Measurements from ENCODE around the gene ANKRD17. TPM values are rescaled to one million over a fixed set of nuclear protein-coding genes. Genes with fewer than 3 reads are reported as not detected.
A peak's percentile ranks its signal among the peaks of the same experiment; 100 is the strongest.
"Not testable (repeated sequence)": the region's sequence is repeated elsewhere in the genome, so short reads cannot be mapped to it uniquely, and the experiment has no call there.

ANKRD17 gene
- total RNA-seq, 2 donors from 2014 or later = 43.9 to 50.9 TPM

- Mint-ChIP-seq H3K27me3 (ENCODE audit: low read depth) (no peaks in the 10 kb centered on the region), H3K4me3 (no peak overlapping the region), H3K4me1 (ENCODE audit: low read depth) (peaks cover 39% of the 10 kb centered on the region), H3K9me3 (peaks cover 0 to 2% of the 10 kb centered on the region in 2 donors), H3K36me3 (ENCODE audit: insufficient read depth in 2 of 2) (peaks cover 10 to 34% of the 10 kb centered on the region in 2 donors), H3K27ac (peak overlapping the region; percentile 2)
- no peak for ATAC-seq (replicated peaks in 1 of 2)
- no peak for DNase-seq
Observed at GRCh38 chr4:73237044-73237443, 21.6 kb downstream of the ANKRD17 start.

- no peak overlapping the region for H3K4me3 Mint-ChIP-seq
- peaks cover 43% of the 10 kb centered on the region for H3K4me1 Mint-ChIP-seq (ENCODE audit: low read depth)
- H3K27ac Mint-ChIP-seq = no peak overlapping the region
- peaks cover 2% of the 10 kb centered on the region in 2 donors for H3K9me3 Mint-ChIP-seq
- peaks cover 12 to 39% of the 10 kb centered on the region in 2 donors for H3K36me3 Mint-ChIP-seq (ENCODE audit: insufficient read depth in 2 of 2)
- ATAC-seq (replicated peaks in 1 of 2) = no peak
- DNase-seq = no peak
- no peaks in the 10 kb centered on the region for H3K27me3 Mint-ChIP-seq (ENCODE audit: low read depth)
Observed at GRCh38 chr4:73236151-73236550, 22.4 kb downstream of the ANKRD17 start.

DNA sequence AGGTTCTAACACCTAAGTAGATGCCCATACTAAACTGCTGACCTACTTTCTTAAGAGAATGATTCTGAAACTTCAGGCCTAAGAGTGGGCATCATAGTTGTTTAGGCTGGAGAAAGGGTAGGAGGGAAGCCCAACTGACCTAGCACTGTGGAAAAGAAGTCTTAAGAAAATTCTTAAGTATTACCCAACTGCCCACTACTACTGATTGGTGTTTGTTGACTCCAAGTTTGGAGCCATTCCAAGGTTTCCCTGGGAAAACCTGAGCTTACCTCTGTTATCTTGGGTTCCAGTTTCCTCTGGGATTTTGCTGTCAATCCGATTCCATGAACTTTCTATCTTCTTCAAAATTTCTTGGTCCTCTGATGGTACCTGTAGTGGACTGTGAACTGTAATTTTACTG, 23.9 kb downstream of the ANKRD17 start:
- no peak for ATAC-seq (replicated peaks in 1 of 2)
- Mint-ChIP-seq H3K4me3 (no peak overlapping the region), H3K36me3 (ENCODE audit: insufficient read depth in 2 of 2) (peaks cover 12 to 44% of the 10 kb centered on the region in 2 donors), H3K4me1 (ENCODE audit: low read depth) (peaks cover 41% of the 10 kb centered on the region), H3K27ac (no peak overlapping the region), H3K27me3 (ENCODE audit: low read depth) (no peaks in the 10 kb centered on the region), H3K9me3 (peaks cover 2% of the 10 kb centered on the region in 2 donors)
- DNase-seq = no peak

DNA sequence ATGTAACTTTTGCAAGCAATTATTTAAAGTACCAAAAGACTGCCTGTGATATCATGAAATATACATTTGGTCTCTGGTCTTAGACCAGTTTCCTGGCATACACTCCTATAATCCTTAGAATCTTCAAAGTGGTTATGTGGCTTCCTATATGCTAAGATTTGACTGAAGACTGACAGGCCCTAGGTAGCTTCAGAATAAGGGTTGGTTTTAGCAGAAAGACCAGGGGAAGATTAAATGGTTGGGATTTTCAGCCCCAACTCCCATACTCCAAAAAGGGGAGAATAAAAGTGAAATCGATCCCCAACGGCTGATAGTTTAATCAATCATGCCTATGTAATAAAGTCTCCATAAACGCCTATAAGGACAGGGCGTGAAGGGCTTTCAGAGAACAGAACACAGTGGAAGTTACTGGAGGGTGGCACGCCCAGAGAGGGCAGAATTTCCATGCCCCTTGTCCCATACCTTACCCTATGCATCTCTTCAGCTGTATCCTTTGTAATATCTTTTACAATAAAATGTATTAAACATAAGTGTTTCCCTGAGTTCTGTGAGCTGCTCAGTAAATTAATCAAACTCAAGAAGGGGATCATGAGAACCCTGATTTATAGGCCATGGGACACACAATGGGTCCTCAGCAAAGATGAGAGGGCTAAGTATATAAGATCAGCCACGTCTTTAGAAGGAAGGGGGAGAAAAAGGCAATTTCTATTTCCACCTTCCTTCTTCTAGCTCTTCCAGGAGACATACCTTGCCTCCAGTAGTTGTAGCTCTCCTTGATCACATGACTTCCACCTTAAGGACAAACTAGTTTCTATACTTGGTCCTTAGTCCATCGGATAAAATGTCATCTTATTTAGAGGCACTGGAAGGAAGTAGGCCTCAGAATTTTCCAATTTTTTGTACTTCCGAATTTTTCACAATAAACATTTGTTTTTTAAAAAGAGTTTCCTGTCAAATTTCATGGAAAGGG, 26.8 kb downstream of the ANKRD17 start:
- Mint-ChIP-seq H3K4me3 (no peak overlapping the region), H3K27me3 (ENCODE audit: low read depth) (no peaks in the 10 kb centered on the region), H3K4me1 (ENCODE audit: low read depth) (peaks cover 22% of the 10 kb centered on the region), H3K27ac (peak overlapping the region; percentile 38), H3K9me3 (peaks cover 2% of the 10 kb centered on the region in 2 donors), H3K36me3 (ENCODE audit: insufficient read depth in 2 of 2) (peaks cover 14 to 39% of the 10 kb centered on the region in 2 donors)
- no peak for ATAC-seq (replicated peaks in 1 of 2)
- DNase-seq = no peak

- Mint-ChIP-seq H3K27me3 (ENCODE audit: low read depth) (no peaks in the 10 kb centered on the region), H3K9me3 (peaks cover 2% of the 10 kb centered on the region in 2 donors), H3K36me3 (ENCODE audit: insufficient read depth in 2 of 2) (peaks cover 14 to 34% of the 10 kb centered on the region in 2 donors), H3K27ac (peak overlapping the region; percentile 74), H3K4me3 (no peak overlapping the region), H3K4me1 (ENCODE audit: low read depth) (peaks cover 21% of the 10 kb centered on the region)
- DNase-seq (no peak), ATAC-seq (replicated peaks in 1 of 2) (no peak)
Observed at GRCh38 chr4:73230865-73231517, 27.6 kb downstream of the ANKRD17 start.

DNA sequence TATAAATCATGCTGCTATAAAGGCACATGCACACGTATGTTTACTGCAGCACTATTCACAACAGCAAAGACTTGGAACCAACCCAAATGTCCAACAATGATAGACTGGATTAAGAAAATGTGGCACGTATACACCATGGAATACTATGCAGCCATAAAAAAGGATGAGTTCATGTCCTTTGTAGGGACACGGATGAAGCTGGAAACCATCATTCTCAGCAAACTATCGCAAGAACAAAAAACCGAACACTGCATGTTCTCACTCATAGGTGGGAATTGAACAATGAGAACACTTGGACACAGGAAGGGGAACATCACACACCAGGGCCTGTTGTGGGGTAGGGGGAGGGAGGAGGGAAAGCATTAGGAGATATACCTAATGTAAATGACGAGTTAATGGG, 29.8 kb downstream of the ANKRD17 start:
- not testable (repeated sequence) for H3K27me3 Mint-ChIP-seq (ENCODE audit: low read depth); H3K9me3 Mint-ChIP-seq; DNase-seq; H3K27ac Mint-ChIP-seq; ATAC-seq (replicated peaks in 1 of 2); H3K4me3 Mint-ChIP-seq
- H3K36me3 Mint-ChIP-seq (ENCODE audit: insufficient read depth in 2 of 2) = peaks cover 6 to 20% of the 10 kb centered on the region in 2 donors
- peaks cover 38% of the 10 kb centered on the region for H3K4me1 Mint-ChIP-seq (ENCODE audit: low read depth)

GRCh38 chr4:73224886-73225285, 33.7 kb downstream of the ANKRD17 start:
- no peak for DNase-seq
- no peaks in the 10 kb centered on the region for H3K9me3 Mint-ChIP-seq
- no peak overlapping the region for H3K4me3 Mint-ChIP-seq
- ATAC-seq (replicated peaks in 1 of 2) = no peak
- H3K36me3 Mint-ChIP-seq (ENCODE audit: insufficient read depth in 2 of 2) = peaks cover 3 to 4% of the 10 kb centered on the region in 2 donors
- peaks cover 38% of the 10 kb centered on the region for H3K4me1 Mint-ChIP-seq (ENCODE audit: low read depth)
- peak overlapping the region; percentile 81 for H3K27ac Mint-ChIP-seq
- no peaks in the 10 kb centered on the region for H3K27me3 Mint-ChIP-seq (ENCODE audit: low read depth)

- Mint-ChIP-seq H3K9me3 (no peaks in the 10 kb centered on the region), H3K27me3 (ENCODE audit: low read depth) (no peaks in the 10 kb centered on the region), H3K4me1 (ENCODE audit: low read depth) (peaks cover 46% of the 10 kb centered on the region), H3K27ac (peak overlapping the region; percentile 77), H3K4me3 (peak overlapping the region in 1 of 2 donors; percentile 33), H3K36me3 (ENCODE audit: insufficient read depth in 2 of 2) (peaks cover 0 to 5% of the 10 kb centered on the region in 2 donors)
- ATAC-seq (replicated peaks in 1 of 2) (peak; percentile 6), DNase-seq (no peak)
Observed at GRCh38 chr4:73223258-73223650, 35.3 kb downstream of the ANKRD17 start.

DNA sequence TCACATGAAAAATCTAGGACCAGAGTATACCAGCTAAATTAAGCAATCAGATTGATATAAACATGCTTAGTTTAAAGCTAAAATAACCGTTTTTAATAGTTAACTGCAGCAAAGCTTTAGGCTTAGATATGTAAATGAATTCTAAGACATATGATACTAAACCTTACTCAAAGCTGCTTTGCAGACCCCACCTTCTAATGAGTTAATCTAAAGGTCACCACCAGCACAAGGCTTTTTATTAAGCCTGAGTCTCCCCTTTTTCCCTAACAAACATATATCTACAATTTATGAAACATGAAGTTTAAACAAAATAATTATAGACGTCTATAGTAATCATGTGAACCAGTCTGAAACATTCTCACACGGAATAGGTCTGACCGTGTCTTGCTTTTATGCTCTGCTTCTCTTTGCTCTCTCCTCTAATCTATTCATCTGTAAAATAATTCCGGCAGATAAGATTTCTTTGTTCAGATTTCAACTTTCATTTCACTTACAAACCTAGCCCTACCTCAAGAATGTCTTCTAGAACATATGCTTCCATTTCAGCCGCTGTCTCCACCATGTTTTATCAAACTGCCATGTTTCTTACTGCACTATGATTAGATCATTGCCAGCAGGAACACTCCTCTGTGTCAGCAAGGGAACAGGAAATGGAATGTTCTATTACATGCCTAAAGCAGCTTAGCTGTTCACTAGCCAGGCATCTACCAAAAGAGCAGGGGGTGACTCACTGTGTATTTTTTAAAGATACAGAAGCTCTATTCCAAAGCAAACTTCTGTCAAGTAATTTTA, 35.9 kb downstream of the ANKRD17 start:
- Mint-ChIP-seq H3K27ac (no peak overlapping the region), H3K4me1 (ENCODE audit: low read depth) (peaks cover 46% of the 10 kb centered on the region), H3K36me3 (ENCODE audit: insufficient read depth in 2 of 2) (peaks cover 0 to 6% of the 10 kb centered on the region in 2 donors), H3K27me3 (ENCODE audit: low read depth) (no peaks in the 10 kb centered on the region), H3K9me3 (no peaks in the 10 kb centered on the region), H3K4me3 (no peak overlapping the region)
- ATAC-seq (replicated peaks in 1 of 2) (peak; percentile 100), DNase-seq (peak; percentile 52 to 62)

GRCh38 chr4:73221734-73222133, 36.9 kb downstream of the ANKRD17 start:
- no peak for ATAC-seq (replicated peaks in 1 of 2)
- Mint-ChIP-seq H3K27ac (no peak overlapping the region), H3K4me1 (ENCODE audit: low read depth) (peaks cover 46% of the 10 kb centered on the region), H3K4me3 (peak overlapping the region; percentile 58 to 73), H3K36me3 (ENCODE audit: insufficient read depth in 2 of 2) (peaks cover 0 to 11% of the 10 kb centered on the region in 2 donors), H3K27me3 (ENCODE audit: low read depth) (no peaks in the 10 kb centered on the region), H3K9me3 (no peaks in the 10 kb centered on the region)
- DNase-seq = no peak

DNA sequence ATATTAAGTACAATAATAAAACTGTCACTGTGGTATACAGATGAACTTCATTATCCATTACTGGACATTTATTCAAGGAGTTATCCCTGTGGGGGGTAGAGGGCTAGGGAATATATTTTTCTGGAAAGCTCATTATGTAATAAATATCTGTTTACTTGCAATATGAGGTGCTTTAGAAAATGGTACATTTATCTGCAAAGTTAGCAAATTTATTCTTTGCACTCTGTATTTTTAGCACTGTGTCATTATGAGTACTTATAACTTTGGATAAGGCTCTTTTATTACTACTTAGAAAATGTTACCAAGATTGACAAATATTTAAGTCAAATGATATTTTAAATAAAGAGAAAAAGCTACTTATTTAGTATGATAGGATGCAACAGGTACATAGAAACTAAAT, 37.8 kb downstream of the ANKRD17 start:
- no peak for DNase-seq
- ATAC-seq (replicated peaks in 1 of 2) = no peak
- Mint-ChIP-seq H3K4me3 (no peak overlapping the region), H3K4me1 (ENCODE audit: low read depth) (peaks cover 46% of the 10 kb centered on the region), H3K27me3 (ENCODE audit: low read depth) (no peaks in the 10 kb centered on the region), H3K27ac (no peak overlapping the region), H3K36me3 (ENCODE audit: insufficient read depth in 2 of 2) (peaks cover 0 to 11% of the 10 kb centered on the region in 2 donors), H3K9me3 (no peaks in the 10 kb centered on the region)

- no peak for DNase-seq
- H3K27ac Mint-ChIP-seq = no peak overlapping the region
- ATAC-seq (replicated peaks in 1 of 2) = no peak
- H3K36me3 Mint-ChIP-seq (ENCODE audit: insufficient read depth in 2 of 2) = peaks cover 2 to 23% of the 10 kb centered on the region in 2 donors
- no peak overlapping the region for H3K4me3 Mint-ChIP-seq
- H3K4me1 Mint-ChIP-seq (ENCODE audit: low read depth) = peaks cover 26% of the 10 kb centered on the region
- no peaks in the 10 kb centered on the region for H3K27me3 Mint-ChIP-seq (ENCODE audit: low read depth)
- H3K9me3 Mint-ChIP-seq = no peaks in the 10 kb centered on the region
Observed at GRCh38 chr4:73213916-73214653, 44.5 kb downstream of the ANKRD17 start.
